BLaER1 treated with 17β-estradiol and CSF1 and Interleukin-3, amounts not matched to agents 10 nM and 100 nM (cell line): ENCODE data around the gene FOXO6.

ENCODE experiments used
- H3K27ac ChIP-seq, 11 experiments: shearing (Covaris generic); formaldehyde crosslinking; 2 replicates each; pipeline ENCODE4 v1.8.1; 2022
- H3K27me3 ChIP-seq, 11 experiments: shearing (Covaris generic); formaldehyde crosslinking; 2 replicates each; pipeline ENCODE4 v1.8.1; 2022
- H3K36me3 ChIP-seq, 11 experiments: shearing (Covaris generic); formaldehyde crosslinking; 2 replicates each; pipeline ENCODE4 v1.8.1; 2022
- H3K4me1 ChIP-seq, 10 experiments: shearing (Covaris generic); formaldehyde crosslinking; 2 replicates each; pipeline ENCODE4 v1.8.1; 2022
- H3K4me2 ChIP-seq, 11 experiments: shearing (Covaris generic); formaldehyde crosslinking; 2 replicates each; pipeline ENCODE4 v1.8.1; 2022
- H3K4me3 ChIP-seq, 10 experiments: shearing (Covaris generic); formaldehyde crosslinking; 2 replicates each; pipeline ENCODE4 v1.8.1; 2022
- H3K9ac ChIP-seq, 11 experiments: shearing (Covaris generic); formaldehyde crosslinking; 2 replicates each; pipeline ENCODE4 v1.8.1; 2022
- H3K9me3 ChIP-seq, 11 experiments: shearing (Covaris generic); formaldehyde crosslinking; replicated peaks in 1 of 11; 2 replicates each; pipeline ENCODE4 v1.8.1; 2022
- H4K20me1 ChIP-seq, 11 experiments: shearing (Covaris generic); formaldehyde crosslinking; 2 replicates each; pipeline ENCODE4 v1.8.1; 2022
- Cebpa-rat ChIP-seq, 11 experiments: shearing (Covaris generic); IDR thresholded peaks; 2 replicates each; pipeline ENCODE4 v1.8.1; 2022

The FOXO6 gene

DNA sequence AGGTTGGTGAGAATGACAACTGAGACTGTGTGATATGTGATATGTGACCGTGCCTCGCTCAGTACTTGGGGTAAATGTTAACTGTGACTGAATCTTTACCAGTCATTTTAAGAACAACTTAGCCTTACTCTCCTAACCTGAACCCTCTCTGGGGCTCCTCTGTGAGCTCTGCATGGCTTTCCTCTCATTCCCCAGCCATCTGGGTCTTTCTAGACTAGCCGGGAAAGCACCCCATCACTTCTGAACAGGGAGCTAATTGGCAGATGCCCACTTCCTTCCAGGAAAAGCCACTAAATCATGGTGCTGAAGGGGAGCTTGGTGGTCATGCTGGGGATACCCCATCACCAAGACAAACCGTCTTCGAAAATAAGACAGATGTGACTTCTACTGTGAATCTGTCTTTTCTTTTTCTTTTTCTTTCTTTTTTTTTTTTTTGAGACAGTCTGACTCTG, 16.5 kb upstream of the FOXO6 start:
- Histone ChIP-seq H3K4me2 (peak overlapping the region; percentile 42 to 80 (median 66); a peak in 20 of 22 replicates), H3K4me3 (no peak overlapping the region), H3K27ac (no peak overlapping the region), H3K27me3 (no peaks in the 10 kb centered on the region), H4K20me1 (no peaks in the 10 kb centered on the region), H3K9me3 (peaks cover 0 to 2% (median under 1%) of the 10 kb centered on the region in 11 experiments; a peak in 5 of 22 replicates), H3K9ac (no peak overlapping the region), H3K4me1 (peaks cover 29 to 51% (median 48%) of the 10 kb centered on the region in 10 experiments), H3K36me3 (no peaks in the 10 kb centered on the region)
- no peak for TF ChIP-seq Cebpa-rat (IDR thresholded peaks at IDR 0.05)

DNA sequence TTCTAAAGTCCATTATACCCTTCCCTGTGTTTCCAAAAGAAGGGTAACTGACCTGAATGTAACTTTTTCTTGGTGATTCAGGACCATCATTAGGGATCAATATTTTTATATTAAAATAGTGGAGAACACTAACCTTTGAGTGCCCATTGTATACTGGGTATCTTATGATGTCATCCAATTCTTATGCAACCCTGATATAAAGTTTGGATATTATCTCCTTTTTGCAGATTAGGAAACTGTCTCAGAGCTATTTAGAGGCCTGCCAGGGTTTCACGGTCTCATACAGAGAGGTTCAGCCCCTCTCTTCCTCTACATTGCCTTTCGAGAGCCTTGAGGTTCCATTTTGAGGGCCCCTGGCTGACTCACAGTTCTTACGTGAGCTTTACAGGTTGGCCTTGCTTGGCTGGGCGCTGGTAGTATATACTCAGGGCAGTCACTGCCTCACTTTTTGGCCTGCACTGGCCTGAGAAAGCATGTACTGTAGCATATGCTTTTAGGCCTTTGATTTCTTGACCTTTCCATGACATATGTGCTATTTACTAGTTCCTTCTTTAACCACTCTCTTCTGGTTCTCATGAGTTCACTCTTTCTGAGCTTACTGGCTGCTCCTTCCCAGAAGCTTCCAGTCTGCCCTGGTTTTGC, 15.7 kb upstream of the FOXO6 start:
- no peak overlapping the region for H3K4me3 ChIP-seq
- H3K9me3 ChIP-seq, result no peaks in the 10 kb centered on the region
- H3K36me3 ChIP-seq, result no peaks in the 10 kb centered on the region
- H3K9ac ChIP-seq, result no peak overlapping the region
- no peak overlapping the region for H3K27ac ChIP-seq
- H3K4me1 ChIP-seq, result peaks cover 29 to 51% (median 48%) of the 10 kb centered on the region in 10 experiments
- no peaks in the 10 kb centered on the region for H4K20me1 ChIP-seq
- H3K27me3 ChIP-seq, result no peaks in the 10 kb centered on the region
- H3K4me2 ChIP-seq, result peak overlapping the region in 5 of 11 experiments; percentile 42 to 80 (median 66); a peak in 9 of 22 replicates
- TF ChIP-seq Cebpa-rat (IDR thresholded peaks at IDR 0.05), result no peak

DNA sequence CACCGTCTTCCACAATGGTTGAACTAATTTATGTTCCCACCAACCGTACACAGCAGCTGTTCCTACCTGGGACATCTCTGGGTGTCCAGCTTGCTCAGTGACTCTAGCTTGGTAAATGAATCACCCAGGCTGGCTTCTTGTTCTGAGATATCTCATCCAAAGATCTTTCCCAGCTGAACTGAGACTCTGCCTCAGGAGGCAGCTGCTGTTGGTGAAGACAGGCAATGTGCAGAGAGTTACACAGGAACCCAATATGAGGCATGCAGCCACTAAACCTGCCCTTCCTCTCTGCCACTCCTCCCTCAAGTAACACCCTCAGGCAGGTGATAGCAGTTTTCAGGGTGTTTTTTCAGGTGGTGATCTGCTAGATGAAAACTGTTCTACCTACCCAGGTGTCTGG, 14.0 kb upstream of the FOXO6 start:
- Histone ChIP-seq H3K9me3 (no peaks in the 10 kb centered on the region), H3K9ac (no peak overlapping the region), H3K27ac (no peak overlapping the region), H3K36me3 (no peaks in the 10 kb centered on the region), H3K4me1 (peaks cover 18 to 37% (median 34%) of the 10 kb centered on the region in 10 experiments), H4K20me1 (no peaks in the 10 kb centered on the region), H3K4me2 (no peak overlapping the region), H3K27me3 (no peaks in the 10 kb centered on the region), H3K4me3 (no peak overlapping the region)
- no peak for TF ChIP-seq Cebpa-rat (IDR thresholded peaks at IDR 0.05)

DNA sequence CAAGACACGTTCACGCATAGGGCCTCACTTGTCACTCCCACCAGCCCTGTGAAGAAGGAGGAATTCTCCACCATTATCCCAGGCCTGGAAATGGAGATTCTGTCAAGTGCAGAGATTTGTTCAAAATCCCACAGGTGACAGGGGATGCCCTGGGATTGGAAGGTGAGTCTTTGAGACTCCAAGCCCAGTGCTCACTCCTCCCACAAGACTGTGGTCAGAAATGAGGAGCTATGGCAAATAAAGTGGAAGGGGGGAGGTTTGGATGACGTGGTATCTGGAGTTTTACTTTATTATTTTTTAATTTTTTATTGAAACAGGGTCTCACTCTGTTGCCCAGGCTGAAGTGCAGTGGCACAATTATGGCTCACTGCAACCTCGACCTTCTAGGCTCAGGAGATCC, 12.8 kb upstream of the FOXO6 start:
- TF ChIP-seq Cebpa-rat (IDR thresholded peaks at IDR 0.05), result no peak
- Histone ChIP-seq H3K27ac (no peak overlapping the region), H3K4me1 (peaks cover 15 to 28% (median 26%) of the 10 kb centered on the region in 10 experiments), H3K4me2 (no peak overlapping the region), H3K9me3 (no peaks in the 10 kb centered on the region), H3K27me3 (no peaks in the 10 kb centered on the region), H3K4me3 (no peak overlapping the region), H3K36me3 (no peaks in the 10 kb centered on the region), H4K20me1 (no peaks in the 10 kb centered on the region), H3K9ac (no peak overlapping the region)

DNA sequence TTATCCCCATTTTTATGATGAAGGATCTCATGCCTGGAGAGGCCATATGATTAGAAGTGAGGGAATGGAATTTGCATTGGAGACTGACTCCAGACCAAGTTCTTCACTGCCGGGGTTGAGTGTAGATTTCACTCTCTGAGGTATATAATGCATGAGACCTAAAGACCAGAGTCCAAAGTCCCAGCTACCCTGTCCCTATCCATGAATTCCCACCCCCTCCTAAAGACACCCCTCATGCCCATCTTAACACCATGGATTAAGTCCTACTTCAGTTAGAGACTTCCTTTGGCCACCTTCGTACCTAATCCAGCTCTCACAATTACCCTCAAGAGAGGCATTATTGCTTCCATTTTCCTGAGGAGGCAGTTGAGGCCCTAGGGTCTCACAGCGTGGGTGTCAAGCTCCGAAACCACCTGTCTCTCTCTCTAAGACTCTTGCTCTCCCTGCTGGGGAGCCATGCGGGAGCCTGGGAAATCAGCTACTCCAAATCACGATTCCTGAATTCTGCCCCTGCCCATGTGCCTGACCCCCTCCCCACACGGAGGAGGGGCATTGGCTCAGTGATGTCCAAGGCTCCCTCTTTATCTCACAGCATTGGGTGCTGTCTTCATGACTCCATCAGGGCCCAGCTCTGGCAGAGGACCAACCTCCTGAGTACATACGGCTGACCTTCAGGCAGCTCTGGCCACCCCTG, 11.7 kb upstream of the FOXO6 start:
- no peaks in the 10 kb centered on the region for H3K9me3 ChIP-seq
- no peaks in the 10 kb centered on the region for H4K20me1 ChIP-seq
- H3K27ac ChIP-seq, result no peak overlapping the region
- no peak overlapping the region for H3K4me3 ChIP-seq
- H3K4me1 ChIP-seq, result peaks cover 17 to 27% (median 25%) of the 10 kb centered on the region in 10 experiments
- no peaks in the 10 kb centered on the region for H3K36me3 ChIP-seq
- no peak overlapping the region for H3K4me2 ChIP-seq
- H3K9ac ChIP-seq, result no peak overlapping the region
- TF ChIP-seq Cebpa-rat (IDR thresholded peaks at IDR 0.05), result no peak
- no peaks in the 10 kb centered on the region for H3K27me3 ChIP-seq

DNA sequence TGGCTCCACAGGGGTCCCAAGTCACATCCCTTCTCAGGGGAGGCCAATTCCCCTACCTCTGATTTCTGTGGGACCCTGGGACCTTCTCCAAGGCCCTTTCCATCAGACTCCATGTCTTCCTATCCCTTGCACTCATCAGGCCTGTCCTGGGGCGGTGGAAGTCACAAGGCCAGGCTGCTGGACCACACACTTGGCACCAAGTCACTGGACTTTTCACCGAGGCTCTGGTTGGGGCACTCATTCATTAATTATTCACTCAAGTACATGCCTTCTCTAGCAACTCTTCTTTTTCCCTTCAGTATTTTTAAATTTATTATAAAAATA, 11.2 kb upstream of the FOXO6 start:
- Histone ChIP-seq H3K4me3 (no peak overlapping the region), H3K9ac (no peak overlapping the region)

DNA sequence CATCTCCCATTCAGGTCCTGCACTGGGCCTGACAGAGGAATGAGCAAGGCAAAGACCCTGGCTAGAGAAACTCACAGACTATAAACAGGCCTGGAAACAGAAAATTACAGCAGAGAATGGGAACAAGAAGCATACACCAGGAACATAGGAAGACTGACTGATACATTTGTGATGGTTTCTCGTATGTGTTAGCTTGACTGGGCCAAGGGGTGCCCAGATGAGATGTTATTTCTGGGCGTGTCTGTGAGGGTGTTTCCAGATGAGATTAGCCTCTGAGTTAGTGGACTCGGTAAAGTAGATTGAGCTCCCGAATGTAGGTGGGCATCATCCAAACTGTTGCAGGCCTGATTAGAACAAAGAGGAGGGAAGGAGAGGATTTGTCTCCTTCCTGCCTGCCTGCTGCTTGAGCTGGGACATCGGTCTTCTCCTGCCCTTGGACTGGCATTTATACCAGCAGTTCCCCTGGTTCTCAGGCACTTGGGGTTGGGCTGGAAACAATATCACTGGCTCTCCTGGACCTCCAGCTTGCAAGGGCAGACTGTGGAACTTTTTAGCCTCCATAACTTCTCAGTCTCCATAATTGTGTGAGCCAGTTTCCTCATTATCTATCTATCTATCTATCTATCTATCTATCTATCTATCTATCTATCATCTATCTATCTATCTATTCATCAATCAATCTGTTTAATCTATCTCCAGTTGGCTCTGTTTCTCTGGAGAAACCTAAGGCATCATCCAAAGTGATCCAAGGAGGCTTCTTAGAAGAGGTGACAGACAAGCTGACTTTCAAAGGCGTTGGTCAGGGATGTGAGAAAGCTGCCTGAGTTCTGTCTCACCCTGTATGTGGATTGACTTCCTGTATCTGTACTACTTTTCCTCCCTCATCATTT, 9.7 kb upstream of the FOXO6 start:
- peaks cover 9 to 18% (median 12%) of the 10 kb centered on the region in 10 experiments for H3K4me1 ChIP-seq
- H3K4me3 ChIP-seq, result no peak overlapping the region
- no peak overlapping the region for H3K4me2 ChIP-seq
- no peaks in the 10 kb centered on the region for H3K9me3 ChIP-seq
- H3K36me3 ChIP-seq, result no peaks in the 10 kb centered on the region
- no peak for TF ChIP-seq Cebpa-rat (IDR thresholded peaks at IDR 0.05)
- no peak overlapping the region for H3K9ac ChIP-seq
- no peaks in the 10 kb centered on the region for H3K27me3 ChIP-seq
- no peaks in the 10 kb centered on the region for H4K20me1 ChIP-seq
- no peak overlapping the region for H3K27ac ChIP-seq

More for the DNA sequence above, 11.2 kb upstream of the FOXO6 start:
- Histone ChIP-seq H3K27me3 (no peaks in the 10 kb centered on the region), H4K20me1 (no peaks in the 10 kb centered on the region), H3K9me3 (no peaks in the 10 kb centered on the region), H3K4me1 (peaks cover 14 to 23% (median 20%) of the 10 kb centered on the region in 10 experiments), H3K4me2 (no peak overlapping the region), H3K36me3 (no peaks in the 10 kb centered on the region), H3K27ac (no peak overlapping the region)
- TF ChIP-seq Cebpa-rat (IDR thresholded peaks at IDR 0.05), result no peak

DNA sequence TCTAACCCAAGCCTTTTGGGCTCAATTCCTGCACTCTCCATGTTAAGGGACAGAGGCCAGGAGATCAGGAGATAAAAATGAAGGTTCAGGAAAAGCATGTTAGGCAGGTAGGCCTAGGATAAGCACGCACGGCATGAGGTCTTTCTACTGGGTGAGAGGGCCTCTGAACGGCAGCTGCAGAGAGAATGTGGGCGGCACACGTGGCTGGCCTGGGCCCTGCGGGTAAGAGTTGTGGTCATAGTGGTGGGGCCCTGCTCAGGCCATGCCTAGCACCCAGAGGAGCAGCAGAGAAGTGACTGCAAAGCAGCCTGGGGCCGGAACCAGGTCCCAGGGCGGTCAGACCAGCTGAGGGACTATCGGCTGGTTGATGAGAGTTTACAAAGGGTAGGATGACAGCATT, 7.5 kb upstream of the FOXO6 start:
- peaks cover 31 to 38% (median 34%) of the 10 kb centered on the region in 10 experiments for H3K4me1 ChIP-seq
- TF ChIP-seq Cebpa-rat (IDR thresholded peaks at IDR 0.05), result no peak
- H3K9me3 ChIP-seq, result no peaks in the 10 kb centered on the region
- H4K20me1 ChIP-seq, result peaks cover 0 to 9% (median 0%) of the 10 kb centered on the region in 11 experiments; a peak in 2 of 22 replicates
- H3K9ac ChIP-seq, result no peak overlapping the region; a peak in 1 of 22 replicates
- no peak overlapping the region for H3K4me3 ChIP-seq
- peak overlapping the region; percentile 29 to 72 (median 61) for H3K4me2 ChIP-seq
- no peaks in the 10 kb centered on the region for H3K36me3 ChIP-seq
- no peak overlapping the region for H3K27ac ChIP-seq
- no peaks in the 10 kb centered on the region for H3K27me3 ChIP-seq

DNA sequence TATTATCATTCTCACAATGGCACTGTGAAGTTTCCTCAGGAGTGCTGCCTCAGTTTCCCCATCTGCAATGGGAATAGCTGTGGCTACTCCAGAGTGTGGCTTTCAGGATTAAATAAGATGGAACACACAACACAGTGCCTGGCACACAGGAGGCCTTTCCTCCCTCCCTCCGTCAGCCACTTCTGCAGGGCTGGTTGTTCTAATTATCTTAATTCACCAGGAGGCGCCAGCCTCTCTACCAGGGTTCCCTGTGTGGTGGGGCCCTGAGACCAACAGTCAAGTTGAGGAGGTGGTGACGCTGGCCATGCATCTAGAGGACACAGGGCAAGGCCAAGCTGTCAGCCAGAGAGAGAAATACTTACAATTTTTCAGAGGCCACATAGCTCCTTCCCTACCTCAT, 6.3 kb upstream of the FOXO6 start:
- H3K4me2 ChIP-seq, result no peak overlapping the region

More for the DNA sequence above, 6.3 kb upstream of the FOXO6 start:
- Histone ChIP-seq H3K27me3 (no peaks in the 10 kb centered on the region), H3K9me3 (no peaks in the 10 kb centered on the region), H4K20me1 (peaks cover 0 to 9% (median 0%) of the 10 kb centered on the region in 11 experiments; a peak in 3 of 22 replicates), H3K9ac (no peak overlapping the region), H3K27ac (no peak overlapping the region), H3K4me1 (peaks cover 42 to 49% (median 45%) of the 10 kb centered on the region in 10 experiments), H3K4me3 (no peak overlapping the region), H3K36me3 (no peaks in the 10 kb centered on the region)
- TF ChIP-seq Cebpa-rat (IDR thresholded peaks at IDR 0.05), result no peak
